GM04504 (cell line): ENCODE measurements around the gene SMYD3.
A peak's percentile ranks its signal among the peaks of the same experiment; 100 is the strongest.
"Not testable (repeated sequence)": the region's sequence is repeated elsewhere in the genome, so short reads cannot be mapped to it uniquely, and the experiment has no call there.

Source experiments
- DNase-seq: peaks from one replicate; pipeline ENCODE4 v3.0.0-alpha.2; 2012; ENCODE audit warnings: low read depth

Gene SMYD3

GRCh38 chr1:245802941-245803665 is 704.0 kb downstream of the SMYD3 start:
- DNase-seq: no peak

DNA sequence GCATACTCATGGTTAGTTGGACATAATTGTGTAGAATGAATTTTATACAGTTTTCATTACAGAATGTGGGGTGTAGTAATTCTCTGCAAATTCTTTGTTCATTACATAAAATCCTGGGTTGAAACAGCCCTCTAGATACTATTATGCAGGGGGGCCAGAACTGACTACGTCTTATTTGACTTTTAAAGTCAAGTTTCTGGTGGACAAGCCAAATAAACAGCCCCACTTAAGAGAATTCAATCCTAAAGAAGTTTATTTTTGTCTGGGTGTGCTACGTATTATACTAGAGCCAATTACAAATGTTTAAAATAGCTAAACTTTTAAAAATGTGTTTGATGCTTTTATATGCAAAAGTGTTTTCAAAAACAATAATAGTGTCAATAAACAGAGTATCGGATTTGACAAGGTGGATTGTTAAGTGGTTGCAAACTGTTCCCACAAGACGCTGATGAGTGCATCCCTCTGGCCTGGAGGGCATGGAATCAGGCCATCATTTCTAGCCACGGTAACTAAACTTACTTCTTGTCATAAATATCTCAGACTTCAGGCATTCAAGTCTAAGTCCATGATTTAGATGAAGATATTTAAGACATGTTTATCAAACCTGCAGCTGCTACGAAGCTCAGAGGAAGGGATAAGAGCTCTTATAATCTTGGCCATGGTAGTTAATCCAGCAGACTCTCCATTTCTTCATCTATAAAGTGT is 706.0 kb downstream of the SMYD3 start:
- DNase-seq: no peak

DNA sequence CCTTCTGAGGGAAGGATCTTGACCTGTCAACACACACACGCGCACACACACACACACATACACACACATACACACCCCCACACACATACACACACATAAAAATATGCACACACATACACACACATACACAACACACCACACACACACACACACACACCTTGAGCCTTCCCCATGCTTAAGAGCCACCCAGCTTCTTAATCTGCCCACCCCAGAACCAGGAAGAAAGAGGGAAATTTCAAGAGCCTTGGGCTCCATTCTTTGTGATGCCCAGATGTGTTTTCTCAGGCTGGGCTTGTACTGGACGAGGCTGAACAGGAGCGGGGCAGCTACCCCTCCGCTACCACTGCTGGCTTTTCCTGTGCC is 708.7 kb downstream of the SMYD3 start:
- no peak for DNase-seq

DNA sequence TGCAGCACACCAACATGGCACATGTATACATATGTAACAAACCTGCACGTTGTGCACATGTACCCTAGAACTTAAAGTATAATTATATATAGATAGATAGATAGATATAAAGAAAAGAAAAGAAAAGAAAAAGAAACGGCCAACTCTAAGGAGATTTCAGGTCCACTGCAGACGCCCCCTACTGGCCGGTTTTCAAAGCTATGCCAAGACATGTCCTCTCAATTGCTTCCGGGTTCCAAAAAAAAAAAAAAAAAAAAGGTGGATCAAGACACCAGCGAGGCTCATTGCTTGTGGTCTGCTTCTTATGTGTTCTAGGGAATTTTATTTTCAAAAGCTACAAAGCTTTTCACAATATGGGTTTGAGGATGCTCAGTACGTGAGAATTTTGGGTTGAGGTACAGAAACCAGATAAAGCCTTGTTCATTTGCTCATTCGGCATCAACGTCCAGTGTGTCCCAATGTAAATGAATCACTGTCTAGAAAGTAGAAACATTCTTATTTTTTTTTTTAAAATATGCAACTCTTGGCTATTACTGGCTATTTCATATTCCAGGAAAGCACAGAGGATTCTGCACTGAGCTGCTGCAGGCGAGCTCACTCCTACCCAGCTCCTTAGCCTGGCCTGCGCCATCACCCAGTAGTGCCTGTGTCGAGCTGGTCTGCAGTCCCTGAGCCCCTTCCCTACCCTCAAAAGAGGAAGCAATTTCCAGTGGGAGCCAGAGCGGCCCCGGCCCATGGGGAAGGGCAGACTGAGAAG is 709.3 kb downstream of the SMYD3 start:
- DNase-seq: no peak

DNA sequence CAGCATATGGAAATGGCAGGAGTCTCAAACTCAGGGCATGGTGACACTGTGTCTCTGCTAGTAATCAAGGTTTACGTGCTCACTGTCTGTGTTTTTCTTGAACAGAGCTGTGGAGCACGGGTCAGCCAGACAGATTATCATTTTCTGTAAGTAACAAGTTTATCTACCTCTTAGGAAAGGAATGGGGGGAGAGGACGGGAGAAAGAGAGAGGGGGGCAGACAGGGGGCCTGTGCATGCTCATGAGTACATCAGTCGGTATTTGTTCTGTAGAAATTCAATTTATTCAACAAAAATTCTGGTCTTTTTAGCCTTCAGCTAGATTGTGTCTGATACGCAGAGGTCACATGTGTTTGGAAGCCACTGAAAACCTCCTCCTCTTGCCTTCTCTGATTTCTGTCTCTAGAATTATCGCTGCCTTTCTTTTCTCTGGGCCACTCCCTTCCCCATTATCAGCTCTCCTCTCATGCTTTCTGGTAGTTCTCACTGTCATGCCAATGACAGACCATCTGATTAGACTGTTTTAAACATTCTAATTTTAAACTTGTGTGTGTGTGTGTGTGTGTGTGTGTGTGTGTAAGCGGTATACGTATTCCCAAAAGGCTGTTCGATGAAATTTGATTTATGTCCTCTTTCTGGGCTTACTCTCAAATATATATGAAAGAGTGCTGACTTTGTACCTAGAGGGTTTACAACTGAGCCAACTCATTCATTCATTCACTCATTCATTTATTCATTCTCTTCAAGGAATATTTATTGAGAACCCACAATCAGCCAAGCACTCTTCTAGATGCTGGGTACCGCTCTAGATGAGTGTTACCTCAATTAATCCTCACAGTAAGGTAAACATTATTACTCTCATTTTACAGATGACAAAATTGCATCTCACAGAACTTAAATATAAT is 715.4 kb downstream of the SMYD3 start:
- no peak for DNase-seq

- DNase-seq: no peak
These were observed 716.6 kb downstream of the SMYD3 start for GRCh38 chr1:245790441-245790840.

DNA sequence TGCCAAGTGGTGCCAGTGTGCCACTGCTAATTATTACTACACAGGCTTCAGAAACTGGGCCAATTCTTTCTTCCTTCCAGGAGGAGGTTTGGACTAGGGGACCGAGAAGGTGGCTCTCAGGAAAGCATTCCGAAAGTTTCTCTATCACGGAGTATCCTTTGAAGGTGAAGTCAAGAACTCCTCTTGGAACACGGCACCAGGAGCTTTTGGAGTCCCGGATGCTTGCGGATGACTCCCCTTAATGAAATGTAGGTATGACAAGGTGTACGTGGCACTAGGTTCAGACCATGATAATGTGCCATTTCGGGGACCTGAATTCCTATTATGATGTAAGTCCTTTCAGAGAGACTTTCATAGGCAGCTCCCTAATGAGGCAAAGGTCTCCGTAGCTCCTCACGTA is 718.2 kb downstream of the SMYD3 start:
- DNase-seq: no peak

- peak; percentile 90 for DNase-seq
These were observed 718.8 kb downstream of the SMYD3 start for GRCh38 chr1:245788269-245788668.

GRCh38 chr1:245786948-245787347 is 720.1 kb downstream of the SMYD3 start:
- DNase-seq: no peak

- no peak for DNase-seq
These were observed 727.0 kb downstream of the SMYD3 start for GRCh38 chr1:245779797-245780755.

GRCh38 chr1:245777752-245778151 is 729.3 kb downstream of the SMYD3 start:
- no peak for DNase-seq

DNA sequence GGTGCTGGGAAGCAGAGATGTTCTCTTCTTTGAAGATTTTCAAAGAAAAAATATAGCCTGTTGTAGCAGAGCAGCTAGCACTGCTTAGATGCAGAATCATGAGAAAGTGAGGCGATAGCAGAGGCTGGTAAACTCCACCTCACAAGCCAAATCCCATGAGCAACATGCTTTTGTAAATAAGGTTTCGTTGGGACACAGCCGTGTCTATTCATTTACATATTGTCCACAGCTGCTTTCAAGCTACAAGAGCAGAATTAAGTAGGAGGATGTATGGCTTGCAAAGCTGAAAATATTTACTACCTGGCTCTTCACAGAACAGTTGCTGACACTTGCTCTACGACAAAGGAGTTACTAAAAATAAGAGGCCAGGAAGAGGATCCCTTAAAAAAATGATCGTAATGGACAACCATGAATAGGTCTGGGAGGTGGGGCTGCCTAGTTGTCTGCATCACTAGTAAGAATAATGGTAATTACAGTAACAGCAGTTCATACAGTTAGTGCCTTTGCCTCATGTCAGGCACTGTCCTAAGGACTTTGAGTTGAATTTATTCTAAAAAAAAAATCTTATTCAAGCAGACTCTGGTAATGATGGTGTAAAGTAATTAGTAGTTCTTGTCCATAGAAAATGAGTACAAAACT is 730.3 kb downstream of the SMYD3 start:
- no peak for DNase-seq

DNA sequence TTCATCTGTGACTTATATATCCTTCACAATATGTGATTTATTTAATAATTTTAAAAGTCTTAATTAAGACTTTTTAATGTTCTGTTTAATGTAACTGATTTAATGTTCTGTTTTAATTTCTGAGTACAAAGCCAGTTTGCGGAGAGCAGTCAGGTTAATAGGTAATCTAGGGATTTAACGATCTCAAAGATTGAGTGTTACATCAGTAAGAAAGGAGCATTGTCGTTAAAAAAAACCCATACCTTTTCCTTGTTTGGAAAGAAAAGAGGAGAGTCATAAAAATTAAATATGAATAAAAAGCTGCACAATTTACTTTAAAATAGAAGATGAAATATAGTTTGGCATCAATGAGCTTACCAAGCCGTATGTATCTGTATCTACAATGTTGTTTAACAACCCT is 730.9 kb downstream of the SMYD3 start:
- no peak for DNase-seq

- DNase-seq: not testable (repeated sequence)
These were observed 732.1 kb downstream of the SMYD3 start for GRCh38 chr1:245774931-245775330.

- DNase-seq: no peak
These were observed 732.9 kb downstream of the SMYD3 start for GRCh38 chr1:245774196-245774595.

GRCh38 chr1:245773344-245773743 is 733.7 kb downstream of the SMYD3 start:
- no peak for DNase-seq

DNA sequence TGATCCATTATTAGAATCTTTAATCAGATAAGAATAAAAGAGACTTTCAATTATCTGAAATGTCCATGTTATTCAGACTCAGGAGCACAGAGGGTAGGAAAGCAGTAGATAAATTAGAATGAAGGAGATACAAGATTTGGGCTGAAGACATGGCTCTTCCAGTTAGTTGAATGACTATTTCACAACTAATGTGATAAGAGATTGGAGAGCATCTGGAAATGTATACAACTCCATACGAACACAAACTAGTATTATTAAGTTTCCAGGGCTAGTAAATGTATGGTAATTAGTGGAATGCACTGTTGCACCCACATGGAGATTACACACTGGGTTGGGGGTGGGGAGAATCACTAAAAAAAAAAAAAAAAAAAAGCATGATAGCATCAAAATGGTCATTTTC is 734.3 kb downstream of the SMYD3 start:
- DNase-seq: no peak

GRCh38 chr1:245772325-245772724 is 734.8 kb downstream of the SMYD3 start:
- no peak for DNase-seq

DNA sequence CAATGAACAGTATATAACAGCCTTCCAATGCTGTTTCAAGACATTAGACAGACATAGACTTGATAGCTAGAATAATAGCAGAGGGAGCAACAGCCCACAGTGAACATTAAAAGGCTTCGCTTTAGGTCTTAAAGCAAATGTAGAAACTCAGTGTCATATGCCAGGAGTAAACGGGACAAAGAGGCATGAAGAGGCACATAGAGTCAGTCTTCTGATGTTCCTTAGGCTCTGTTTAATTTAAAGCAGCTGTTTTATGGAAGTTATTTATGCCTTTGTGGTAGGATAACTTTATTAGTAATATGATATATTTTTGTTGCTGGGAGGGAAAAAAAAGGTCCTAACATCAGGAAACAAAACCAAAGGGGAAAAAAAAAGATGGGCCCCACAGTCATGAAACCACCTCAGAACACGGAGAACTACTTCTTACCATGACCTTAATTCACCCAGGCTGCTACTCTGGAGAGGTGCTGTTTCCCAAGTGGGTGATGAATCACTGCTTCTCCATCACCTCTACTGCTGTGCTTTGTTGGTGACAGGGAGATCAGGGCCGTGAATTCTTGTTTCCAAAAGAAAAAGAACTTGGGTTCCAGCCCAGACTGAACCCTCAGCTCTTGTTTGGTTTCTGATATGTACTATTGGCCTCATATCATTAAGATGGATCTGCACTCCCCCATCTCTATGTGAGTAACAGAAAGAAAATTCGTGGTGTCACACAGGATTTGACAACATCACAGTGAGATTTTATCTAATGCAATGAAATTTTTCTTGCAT is 735.4 kb downstream of the SMYD3 start:
- DNase-seq: peak; percentile 92

DNA sequence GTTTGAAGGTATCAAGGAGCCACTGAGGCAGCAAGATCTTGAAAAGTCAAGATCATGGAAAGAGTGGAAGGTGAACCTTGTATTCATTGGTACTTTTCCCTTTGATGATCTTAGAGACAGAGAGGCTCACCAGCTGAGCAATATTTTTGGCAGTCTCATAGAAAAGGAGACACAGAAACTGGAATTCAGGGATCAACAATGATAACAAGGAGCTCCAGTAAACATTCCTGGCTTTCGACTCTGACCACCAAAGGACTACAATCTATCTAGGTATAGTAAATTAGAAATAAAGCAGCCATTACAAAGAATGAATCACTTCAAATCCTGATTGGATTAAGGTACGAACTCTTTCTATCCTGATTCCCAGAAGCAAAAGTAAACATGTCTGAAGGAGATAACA is 736.9 kb downstream of the SMYD3 start:
- no peak for DNase-seq
